Ascending aorta (tissue), 2 donors: ENCODE results near the gene ENKUR. TPM values are rescaled to one million over a fixed set of nuclear protein-coding genes. Genes with fewer than 3 reads are reported as not detected.

ENCODE experiments used
- DNase-seq, 2 donors: peaks; one replicate each; pipeline ENCODE4 v3.0.0-alpha.2; 2019; ENCODE audit warnings: low spot score in 2 of 2
- H3K27ac ChIP-seq, 2 donors: fragments of 200-600 bp; sonication (generic); one replicate each; pipeline ENCODE4 v1.5.1; 2016 to 2017; ENCODE audit warnings: mild to moderate bottlenecking in 1 of 2
- H3K27me3 ChIP-seq: fragments of 200-600 bp; sonication (generic); one replicate; pipeline ENCODE4 v1.5.1; 2017
- H3K36me3 ChIP-seq, 2 donors: fragments of 200-600 bp; sonication (generic); one replicate each; pipeline ENCODE4 v1.5.1; 2016
- H3K4me1 ChIP-seq, 2 donors: fragments of 200-600 bp; sonication (generic); one replicate each; pipeline ENCODE4 v1.5.1; 2016 to 2017; ENCODE audit warnings: mild to moderate bottlenecking in 1 of 2
- H3K4me3 ChIP-seq, 2 donors: fragments of 200-600 bp; sonication (generic); one replicate each; pipeline ENCODE4 v1.5.1; 2016 to 2017; ENCODE audit warnings: mild to moderate bottlenecking in 1 of 2
- H3K9me3 ChIP-seq, 2 donors: fragments of 200-600 bp; sonication (generic); one replicate each; pipeline ENCODE4 v1.5.1; 2016
- CTCF ChIP-seq, 3 experiments: fragments of 200-600 bp in 2 of 3; fragments of 450-650 bp in 1 of 3; sonication (generic) in 2 of 3; IDR thresholded peaks; one replicate each; pipeline ENCODE4 v1.5.1; 2016 to 2019; ENCODE audit warnings: antibody characterized with exemption in 3 of 3, mild to moderate bottlenecking in 1 of 3, moderate library complexity in 1 of 3
- intact Hi-C: fragments of 100-400 bp; cut with DNase I; formaldehyde crosslinking; loops from one replicate; pipeline ENCODE4 v1.15.1; 2023
- total RNA-seq: library from RNA; depleted of rRNA; stranded (reverse); fragments of >200 nt; gene quantifications from one replicate; pipeline ENCODE4 v1.1.0, GENCODE V29; 2016

ENKUR gene
- total RNA-seq, 1 donor from 2014 or later: not detected

DNA sequence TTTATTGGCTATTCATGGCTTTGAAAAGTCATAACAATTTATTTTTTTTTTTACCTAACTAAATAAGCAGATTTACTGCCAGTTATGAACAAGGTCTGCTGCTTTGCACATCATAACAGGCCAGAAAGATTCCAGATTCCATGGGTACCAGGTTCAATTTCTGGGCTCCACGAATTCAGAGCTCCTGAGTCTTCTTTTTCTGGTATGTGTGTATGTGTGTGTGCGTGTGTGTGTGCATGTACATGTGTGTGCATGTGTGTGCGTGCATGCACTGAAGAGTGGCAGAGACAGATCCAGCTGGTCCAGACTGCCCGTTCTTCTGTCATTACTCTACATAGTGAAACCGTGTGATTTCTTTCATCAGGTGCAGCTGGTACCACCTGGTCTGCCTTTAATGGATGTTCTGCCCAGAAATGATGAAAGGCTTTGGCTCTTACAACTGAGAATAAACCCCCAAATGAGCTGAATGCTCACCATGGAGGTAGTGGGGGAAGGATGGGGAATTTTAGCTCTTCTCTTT, 48.9 kb downstream of the ENKUR start:
- no peak for DNase-seq
- intact Hi-C loops: no loop called here

GRCh38 chr10:24965051-24965450, 50.9 kb downstream of the ENKUR start:
- DNase-seq: no peak
- intact Hi-C loops: no loop called here
- no peaks in the 10 kb centered on the region for H3K9me3 ChIP-seq
- H3K36me3 ChIP-seq: no peaks in the 10 kb centered on the region
- TF ChIP-seq CTCF (IDR thresholded peaks at IDR 0.05): no peak
- no peak overlapping the region for H3K4me3 ChIP-seq
- H3K4me1 ChIP-seq: no peaks in the 10 kb centered on the region
- no peak overlapping the region for H3K27ac ChIP-seq
- no peaks in the 10 kb centered on the region for H3K27me3 ChIP-seq

More for the DNA sequence above, 48.9 kb downstream of the ENKUR start:
- no peak for TF ChIP-seq CTCF (IDR thresholded peaks at IDR 0.05)
- no peak overlapping the region for H3K27ac ChIP-seq
- no peaks in the 10 kb centered on the region for H3K9me3 ChIP-seq
- H3K4me3 ChIP-seq: no peak overlapping the region
- no peaks in the 10 kb centered on the region for H3K4me1 ChIP-seq
- no peaks in the 10 kb centered on the region for H3K27me3 ChIP-seq
- no peaks in the 10 kb centered on the region for H3K36me3 ChIP-seq

DNA sequence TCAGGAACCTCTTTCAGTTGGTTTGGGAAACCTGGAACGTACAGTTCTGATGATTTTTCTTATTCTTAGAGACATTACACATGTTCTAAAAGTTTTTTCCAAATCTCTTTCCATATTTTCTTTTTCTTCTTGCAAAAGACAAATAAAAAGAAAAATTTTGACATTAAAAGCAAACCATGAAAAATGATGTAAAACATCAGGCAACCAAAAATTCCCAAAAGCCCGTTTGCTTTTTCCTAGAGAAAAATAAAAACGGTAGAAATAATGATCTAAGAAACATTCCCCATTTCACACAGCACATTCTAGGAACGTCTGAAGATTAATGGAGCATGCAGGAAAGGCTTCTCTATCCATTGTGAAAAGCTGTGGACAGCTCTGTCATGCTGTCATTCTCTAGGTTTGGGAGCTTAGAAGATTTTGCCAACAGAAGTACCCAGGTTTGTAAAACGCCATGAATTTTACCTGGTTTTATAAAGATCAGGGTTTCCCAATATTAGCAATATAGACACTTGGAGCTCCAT, 52.4 kb downstream of the ENKUR start:
- no peak for DNase-seq
- Histone ChIP-seq H3K27me3 (no peaks in the 10 kb centered on the region), H3K4me3 (no peak overlapping the region), H3K27ac (no peak overlapping the region), H3K9me3 (no peaks in the 10 kb centered on the region), H3K4me1 (peaks cover 0 to 5% of the 10 kb centered on the region in 2 donors), H3K36me3 (no peaks in the 10 kb centered on the region)
- intact Hi-C loops: no loop called here
- TF ChIP-seq CTCF (IDR thresholded peaks at IDR 0.05): no peak

GRCh38 chr10:24962995-24963394, 53.0 kb downstream of the ENKUR start:
- H3K27ac ChIP-seq: no peak overlapping the region
- H3K4me3 ChIP-seq: no peak overlapping the region
- peaks cover 0 to 8% of the 10 kb centered on the region in 2 donors for H3K4me1 ChIP-seq
- no peaks in the 10 kb centered on the region for H3K9me3 ChIP-seq
- intact Hi-C loops: no loop called here
- H3K36me3 ChIP-seq: no peaks in the 10 kb centered on the region
- no peak for TF ChIP-seq CTCF (IDR thresholded peaks at IDR 0.05)
- no peaks in the 10 kb centered on the region for H3K27me3 ChIP-seq
- DNase-seq: no peak

- Histone ChIP-seq H3K27me3 (no peaks in the 10 kb centered on the region), H3K9me3 (no peaks in the 10 kb centered on the region), H3K27ac (no peak overlapping the region), H3K4me1 (peaks cover 0 to 8% of the 10 kb centered on the region in 2 donors), H3K36me3 (no peaks in the 10 kb centered on the region), H3K4me3 (no peak overlapping the region)
- intact Hi-C loops: no loop called here
- DNase-seq: no peak
- no peak for TF ChIP-seq CTCF (IDR thresholded peaks at IDR 0.05)
Measured at GRCh38 chr10:24961582-24961981, 54.4 kb downstream of the ENKUR start.

GRCh38 chr10:24959382-24959730, 56.6 kb downstream of the ENKUR start:
- peak overlapping the region in 1 of 2 donors; percentile 64 for H3K27ac ChIP-seq
- H3K4me3 ChIP-seq: no peak overlapping the region
- H3K9me3 ChIP-seq: no peaks in the 10 kb centered on the region
- intact Hi-C loops: loop anchor here (5.0 kb wide), 2 partner anchors 58 to 103 kb away; partner anchors contain the start of genes ENKUR and THNSL1
- TF ChIP-seq CTCF (IDR thresholded peaks at IDR 0.05): no peak
- peaks cover 0 to 8% of the 10 kb centered on the region in 2 donors for H3K4me1 ChIP-seq
- no peaks in the 10 kb centered on the region for H3K27me3 ChIP-seq
- DNase-seq: no peak
- H3K36me3 ChIP-seq: no peaks in the 10 kb centered on the region
